Measurements from ENCODE around the gene CNDP1.

CNDP1 gene

GRCh38 chr18:74582642-74583041 lies 48.3 kb downstream of the CNDP1 start:
- no peak overlapping the region for H3K4me3 ChIP-seq (ENCODE audit: low read length)
- no peak for TF ChIP-seq ZNF274 (IDR thresholded peaks at IDR 0.05; ENCODE audit: low read depth, low read length)

- H3K4me3 ChIP-seq (ENCODE audit: low read length) = no peak overlapping the region
- TF ChIP-seq ZNF274 (IDR thresholded peaks at IDR 0.05; ENCODE audit: low read depth, low read length) = no peak
Measured at GRCh38 chr18:74587441-74587840, 53.1 kb downstream of the CNDP1 start.

- no peak overlapping the region for H3K4me3 ChIP-seq (ENCODE audit: low read length)
- TF ChIP-seq ZNF274 (IDR thresholded peaks at IDR 0.05; ENCODE audit: low read depth, low read length) = no peak
Measured at GRCh38 chr18:74589021-74589420, 54.7 kb downstream of the CNDP1 start.

GRCh38 chr18:74589811-74590210 lies 55.5 kb downstream of the CNDP1 start:
- no peak overlapping the region for H3K4me3 ChIP-seq (ENCODE audit: low read length)
- TF ChIP-seq ZNF274 (IDR thresholded peaks at IDR 0.05; ENCODE audit: low read depth, low read length) = no peak

GRCh38 chr18:74590671-74591070 lies 56.4 kb downstream of the CNDP1 start:
- TF ChIP-seq ZNF274 (IDR thresholded peaks at IDR 0.05; ENCODE audit: low read depth, low read length) = no peak
- no peak overlapping the region for H3K4me3 ChIP-seq (ENCODE audit: low read length)

GRCh38 chr18:74595431-74595830 lies 61.1 kb downstream of the CNDP1 start:
- no peak overlapping the region; the same call in 1 of the 2 replicates for H3K4me3 ChIP-seq (ENCODE audit: low read length)

GRCh38 chr18:74597034-74597661 lies 62.8 kb downstream of the CNDP1 start:
- H3K4me3 ChIP-seq (ENCODE audit: low read length) = peak overlapping the region; percentile 92
- TF ChIP-seq ZNF274 (IDR thresholded peaks at IDR 0.05; ENCODE audit: low read depth, low read length) = no peak

More at GRCh38 chr18:74595431-74595830, 61.1 kb downstream of the CNDP1 start:
- no peak for TF ChIP-seq ZNF274 (IDR thresholded peaks at IDR 0.05; ENCODE audit: low read depth, low read length)

- no peak for TF ChIP-seq ZNF274 (IDR thresholded peaks at IDR 0.05; ENCODE audit: low read depth, low read length)
- peak within 1 kb of the TSS; percentile 92 for H3K4me3 ChIP-seq (ENCODE audit: low read length)
Measured at GRCh38 chr18:74597662-74598349, 63.5 kb downstream of the CNDP1 start, which contains the start of gene ZNF407. TSS of gene ZNF407 (plus strand) at chr18:74597870. CDS start at chr18:74631020, 33,150 bp downstream.

GRCh38 chr18:74598350-74599001 lies 64.2 kb downstream of the CNDP1 start:
- TF ChIP-seq ZNF274 (IDR thresholded peaks at IDR 0.05; ENCODE audit: low read depth, low read length) = no peak
- H3K4me3 ChIP-seq (ENCODE audit: low read length) = peak overlapping the region; percentile 92

GRCh38 chr18:74604361-74604760 lies 70.1 kb downstream of the CNDP1 start:
- no peak overlapping the region for H3K4me3 ChIP-seq (ENCODE audit: low read length)
- TF ChIP-seq ZNF274 (IDR thresholded peaks at IDR 0.05; ENCODE audit: low read depth, low read length) = no peak

GRCh38 chr18:74604774-74605173 lies 70.5 kb downstream of the CNDP1 start:
- no peak for TF ChIP-seq ZNF274 (IDR thresholded peaks at IDR 0.05; ENCODE audit: low read depth, low read length)

GRCh38 chr18:74608681-74609080 lies 74.4 kb downstream of the CNDP1 start:
- TF ChIP-seq ZNF274 (IDR thresholded peaks at IDR 0.05; ENCODE audit: low read depth, low read length) = no peak
- H3K4me3 ChIP-seq (ENCODE audit: low read length) = no peak overlapping the region

More at GRCh38 chr18:74604774-74605173, 70.5 kb downstream of the CNDP1 start:
- no peak overlapping the region for H3K4me3 ChIP-seq (ENCODE audit: low read length)

GRCh38 chr18:74609535-74609934 lies 75.2 kb downstream of the CNDP1 start:
- H3K4me3 ChIP-seq (ENCODE audit: low read length) = no peak overlapping the region
- no peak for TF ChIP-seq ZNF274 (IDR thresholded peaks at IDR 0.05; ENCODE audit: low read depth, low read length)

- TF ChIP-seq ZNF274 (IDR thresholded peaks at IDR 0.05; ENCODE audit: low read depth, low read length) = no peak
- H3K4me3 ChIP-seq (ENCODE audit: low read length) = no peak overlapping the region
Measured at GRCh38 chr18:74610051-74610615, 75.8 kb downstream of the CNDP1 start.

Measured in GM08714 (cell line).